ENCODE measurements around the gene NUP210. TPM values are rescaled to one million over a fixed set of nuclear protein-coding genes. Genes with fewer than 3 reads are reported as not detected.
A peak's percentile ranks its signal among the peaks of the same experiment; 100 is the strongest.

NUP210 gene
- total and polyA plus RNA-seq, 2 of the 13 experiments (the other 11 are each of a cell fraction or from before 2014, with no cell fraction given): 31.6 to 35.2 TPM

- TF ChIP-seq NFAT5 (CRISPR knock-in tag; IDR thresholded peaks at IDR 0.05) (peak; percentile 42; the same call in 1 of the 2 replicates), THAP8 (CRISPR knock-in tag; IDR thresholded peaks at IDR 0.05; ENCODE audit: borderline replicate concordance) (no peak), ARNTL (CRISPR knock-in tag; IDR thresholded peaks at IDR 0.05) (no peak), ZNF713 (CRISPR knock-in tag; IDR thresholded peaks at IDR 0.05) (no peak), PRPF4 (IDR thresholded peaks at IDR 0.05; ENCODE audit: low read depth, low read length, poor library complexity, severe bottlenecking) (no peak), STAG1 (CRISPR knock-in tag; IDR thresholded peaks at IDR 0.05) (no peak), YY1 (IDR thresholded peaks at IDR 0.05; ENCODE audit: insufficient read depth, insufficient replicate concordance, low read depth, low read length) (no peak), ZNF138 (CRISPR knock-in tag; IDR thresholded peaks at IDR 0.05; ENCODE audit: low read depth) (no peak), DNMT3B (CRISPR knock-in tag; conservative IDR thresholded peaks at IDR 0.05) (no peak), ZNF878 (CRISPR knock-in tag; IDR thresholded peaks at IDR 0.05) (no peak; the same call in 1 of the 2 replicates), ZNF331 (CRISPR knock-in tag; IDR thresholded peaks at IDR 0.05) (no peak), THAP9 (CRISPR knock-in tag; IDR thresholded peaks at IDR 0.05; ENCODE audit: borderline replicate concordance) (no peak), CSRNP1 (CRISPR knock-in tag; IDR thresholded peaks at IDR 0.05) (no peak), ATF5 (CRISPR knock-in tag; IDR thresholded peaks at IDR 0.05; ENCODE audit: low read depth) (no peak), CBX2 (IDR thresholded peaks at IDR 0.05; ENCODE audit: low read depth, low read length) (no peak), CBX2 (CRISPR knock-in tag; IDR thresholded peaks at IDR 0.05; ENCODE audit: low read depth) (no peak), HNRNPLL (IDR thresholded peaks at IDR 0.05; ENCODE audit: low read depth, low read length, poor library complexity, severe bottlenecking) (peak; percentile 55)
Observed at GRCh38 chr3:13281507-13282357, 138.4 kb downstream of the NUP210 start (continued).

Measured in HepG2 (cell line).